COLO668 (cell line): Measurements from ENCODE around the gene FBXO46.
"Not testable (repeated sequence)": the region's sequence is repeated elsewhere in the genome, so short reads cannot be mapped to it uniquely, and the experiment has no call there.

ENCODE experiments used
- DNase-seq: peaks from one replicate; lab custom pipeline; 2025; ENCODE audit not compliant: unreplicated experiment; lab: John Stamatoyannopoulos, UW

The FBXO46 gene

DNA sequence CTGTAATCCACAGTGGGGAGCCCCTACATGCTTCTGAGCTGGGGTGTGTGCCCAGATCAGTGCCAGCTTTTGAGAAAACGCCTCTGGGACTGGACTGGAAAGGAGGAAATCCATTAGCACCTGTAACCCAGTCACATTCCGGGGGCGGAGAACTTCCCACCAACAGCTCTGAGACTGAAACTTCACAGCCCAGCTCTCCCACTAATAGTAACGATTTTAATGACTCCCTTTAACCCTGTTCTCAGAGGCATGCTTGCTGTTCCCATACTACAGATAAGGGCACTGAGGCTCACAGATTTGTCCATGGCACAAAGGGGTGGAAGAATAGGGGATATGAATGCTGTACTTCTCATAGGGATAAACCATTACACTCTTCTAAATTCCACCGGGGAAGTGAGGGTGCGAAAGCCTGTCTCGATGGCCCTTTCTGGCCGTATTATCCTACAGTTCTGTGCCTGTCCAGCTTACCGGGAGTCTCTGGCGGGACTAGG lies 851 bp downstream of the FBXO46 start:
- no peak for DNase-seq

DNA sequence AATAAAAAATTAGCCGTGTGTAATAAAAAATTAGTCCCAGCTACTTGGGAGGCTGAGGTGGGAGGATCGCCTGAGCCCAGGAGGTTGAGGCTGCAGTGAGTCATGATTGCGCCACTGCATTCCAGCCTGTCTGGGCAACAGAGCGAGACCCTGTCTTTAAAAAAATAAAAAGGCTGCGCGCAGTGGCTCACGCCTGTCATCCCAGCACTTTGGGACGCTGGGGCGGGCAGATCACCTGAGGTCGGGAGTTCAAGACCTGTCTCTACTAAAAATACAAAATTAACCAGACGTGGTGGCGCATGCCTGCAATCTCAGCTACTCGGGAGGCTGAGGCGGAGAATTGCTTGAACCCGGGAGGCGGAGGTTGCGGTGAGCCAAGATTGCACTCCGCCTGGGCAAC lies 2.0 kb downstream of the FBXO46 start:
- DNase-seq: not testable (repeated sequence)

DNA sequence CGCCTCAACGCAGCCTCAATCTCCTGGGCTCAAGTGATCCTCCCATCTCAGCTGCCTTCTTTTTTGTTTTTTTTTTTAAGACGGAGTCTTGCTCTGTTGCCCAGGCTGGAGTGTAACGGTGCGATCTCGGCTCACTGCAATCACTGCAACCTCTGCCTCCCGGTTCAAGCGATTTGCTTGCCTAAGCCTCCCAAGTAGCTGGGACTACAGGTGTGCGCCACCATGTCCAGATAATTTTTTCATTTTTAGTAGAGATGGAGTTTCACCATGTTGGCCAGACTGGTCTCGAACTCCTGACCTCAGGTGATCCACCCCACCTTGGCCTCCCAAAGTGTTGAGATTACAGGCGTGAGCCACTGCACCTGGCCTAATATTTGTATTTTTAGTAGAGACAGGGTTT lies 10.6 kb downstream of the FBXO46 start:
- not testable (repeated sequence) for DNase-seq

DNA sequence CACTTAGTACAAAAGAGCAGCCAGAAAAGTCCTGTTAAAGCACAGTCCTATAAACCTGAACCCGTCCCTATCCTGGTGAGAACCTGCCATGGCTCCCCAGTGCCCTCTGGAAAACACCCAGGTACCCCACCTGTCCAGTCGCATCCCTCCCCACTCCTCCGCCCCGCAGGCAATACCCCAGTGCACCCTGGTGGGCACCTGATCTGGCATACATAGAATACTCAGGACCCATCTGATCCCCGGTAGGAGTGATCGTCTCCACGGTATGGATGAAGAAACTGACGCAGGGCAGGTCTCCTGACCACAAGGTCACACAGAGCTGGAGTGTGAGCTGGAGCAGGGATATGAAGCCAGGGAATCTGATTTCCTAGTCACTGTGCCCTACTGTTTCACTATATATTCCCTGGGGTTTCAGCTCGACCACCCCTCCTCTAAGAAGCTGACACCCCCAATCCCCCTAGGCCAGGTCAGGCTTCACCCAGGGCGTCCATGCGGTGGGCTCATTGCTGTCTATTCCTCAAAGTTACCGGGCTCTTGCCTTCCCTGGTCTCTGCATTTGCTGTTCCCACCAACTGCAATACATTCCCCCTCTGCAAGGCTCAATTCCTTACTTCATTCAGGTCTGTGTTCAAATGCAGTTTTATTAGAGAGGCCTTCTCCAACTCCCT lies 12.6 kb downstream of the FBXO46 start:
- no peak for DNase-seq

DNA sequence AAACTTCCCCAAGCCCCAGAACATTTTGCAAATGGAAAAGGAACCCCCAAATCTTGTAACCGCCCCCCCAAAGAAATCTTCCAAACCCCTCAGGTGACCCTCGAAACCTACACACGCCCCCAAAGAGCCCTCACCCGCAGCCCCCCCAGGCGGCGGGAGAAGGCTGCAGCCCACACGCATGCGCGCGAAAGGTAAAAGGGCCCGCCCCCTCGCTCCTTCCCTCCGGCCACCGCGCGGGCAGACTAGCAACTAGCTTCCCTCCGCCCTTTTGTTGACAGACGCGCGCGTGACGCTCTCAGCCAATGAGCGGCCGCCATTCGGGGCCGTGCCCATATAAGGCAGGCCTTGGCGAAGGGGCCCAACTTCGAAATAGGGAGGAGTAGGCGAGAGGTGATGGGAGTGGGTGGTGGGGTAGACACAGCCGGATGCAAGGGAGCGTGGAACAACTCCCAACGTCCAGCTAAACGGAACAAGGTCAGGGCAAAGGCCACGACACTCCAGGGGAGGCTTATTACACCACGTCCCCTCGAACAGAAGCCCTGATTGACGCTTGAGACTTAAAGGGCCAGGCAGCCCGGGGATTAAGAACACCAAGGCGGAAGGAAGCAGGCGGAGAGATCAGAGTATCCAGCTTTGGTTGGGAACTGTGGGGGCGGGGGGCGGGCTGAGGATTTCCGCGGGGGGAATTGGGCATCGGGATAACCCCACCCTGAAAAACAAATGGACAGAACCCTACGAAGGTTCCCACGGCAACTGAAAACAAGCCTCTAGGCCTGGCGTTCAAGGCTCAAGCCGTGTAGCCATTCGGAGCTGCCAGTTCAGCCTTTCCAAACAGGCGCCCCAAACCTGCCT lies 13.3 kb downstream of the FBXO46 start:
- peak; percentile 98 for DNase-seq

DNA sequence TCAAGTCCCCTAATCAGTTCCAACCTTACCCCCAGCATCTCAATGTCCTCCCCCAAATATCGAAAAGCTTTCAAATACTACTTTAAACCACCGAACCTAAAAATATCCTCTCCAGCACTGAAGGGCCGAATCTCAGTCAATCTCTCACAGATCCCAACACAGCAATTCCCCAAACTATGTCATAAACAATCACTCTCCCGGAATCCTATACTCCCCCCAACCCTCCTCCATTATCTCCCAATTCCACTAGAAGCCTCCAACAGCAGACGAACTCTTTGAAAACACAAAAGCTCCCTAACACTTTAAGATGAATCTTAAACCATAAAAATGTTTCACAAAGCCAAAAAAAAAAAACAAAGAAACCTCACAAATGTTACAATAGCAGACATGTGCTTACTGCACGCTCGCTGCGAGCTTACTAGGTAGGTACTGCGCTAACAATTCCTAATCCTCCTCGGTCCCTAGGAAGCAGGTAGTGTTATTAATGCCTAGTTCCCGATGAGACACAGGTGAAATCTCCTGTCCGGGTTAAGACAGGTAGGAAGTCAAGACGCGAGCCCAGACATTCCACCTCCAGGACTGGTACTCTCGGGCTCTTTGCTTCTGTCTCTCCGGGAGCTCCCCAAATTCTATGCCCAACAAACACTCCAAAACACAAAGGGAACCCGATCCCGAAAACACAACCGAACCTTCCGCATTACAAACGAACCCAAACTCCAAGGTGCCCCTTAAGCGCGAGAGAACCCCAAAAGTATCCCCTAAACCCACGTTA lies 14.2 kb downstream of the FBXO46 start:
- DNase-seq: peak; percentile 9

DNA sequence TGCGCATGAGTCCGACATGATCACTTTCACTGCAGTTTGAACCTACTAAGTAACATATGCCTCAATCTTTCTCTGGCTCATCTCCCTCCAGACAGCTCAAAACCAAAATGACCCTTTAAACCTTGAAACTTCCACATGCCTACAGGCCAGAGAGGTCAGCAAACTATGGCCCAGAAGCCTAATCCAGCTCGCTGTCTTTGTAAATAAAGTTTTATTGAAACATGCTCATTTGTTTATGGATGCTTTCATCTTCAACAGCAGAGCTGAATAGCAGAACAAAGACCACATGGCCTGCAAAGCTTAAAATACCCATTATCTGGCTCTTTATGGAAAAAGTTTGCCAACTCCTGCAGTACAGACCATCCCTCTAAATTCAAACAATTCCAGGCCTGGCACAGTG lies 15.6 kb downstream of the FBXO46 start:
- DNase-seq: no peak

DNA sequence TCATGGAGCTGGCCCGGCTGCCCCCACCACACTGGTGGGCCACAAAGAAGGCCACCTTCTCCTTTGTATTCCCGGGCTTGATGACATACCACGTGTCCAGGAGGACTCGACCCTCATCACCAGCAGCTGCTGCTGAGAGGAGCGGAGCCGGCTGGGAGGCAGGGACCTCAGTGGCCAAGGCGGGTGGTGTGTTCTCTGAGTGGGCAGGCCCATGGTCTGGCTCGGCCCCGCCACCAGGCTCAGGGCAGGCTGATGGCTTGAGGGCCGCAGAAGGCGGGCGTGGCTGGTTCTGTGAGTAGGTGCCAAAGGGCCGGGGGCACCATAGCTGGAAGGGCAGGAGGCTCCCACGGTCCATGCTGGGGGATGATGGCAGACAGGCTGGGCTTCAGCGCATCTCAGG lies 17.6 kb downstream of the FBXO46 start:
- no peak for DNase-seq

DNA sequence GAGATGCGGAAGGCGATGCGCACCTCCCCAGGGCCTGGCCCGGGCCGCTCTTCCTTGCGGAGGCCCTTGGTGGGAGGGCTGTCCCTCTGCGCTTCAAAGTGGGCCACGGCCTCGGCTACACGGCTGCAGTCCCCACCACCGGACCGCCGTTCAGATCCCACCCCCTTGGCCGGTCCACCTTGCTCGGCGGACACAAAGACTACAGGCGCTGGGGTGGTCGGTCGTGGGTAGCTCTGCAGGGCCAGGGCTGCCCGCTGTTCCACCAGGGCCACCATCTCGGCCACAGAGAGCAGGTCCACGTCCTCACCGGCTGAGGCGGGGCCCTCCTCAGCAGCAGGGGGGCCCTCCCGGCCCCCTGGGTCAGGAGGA lies 18.0 kb downstream of the FBXO46 start:
- DNase-seq: no peak

DNA sequence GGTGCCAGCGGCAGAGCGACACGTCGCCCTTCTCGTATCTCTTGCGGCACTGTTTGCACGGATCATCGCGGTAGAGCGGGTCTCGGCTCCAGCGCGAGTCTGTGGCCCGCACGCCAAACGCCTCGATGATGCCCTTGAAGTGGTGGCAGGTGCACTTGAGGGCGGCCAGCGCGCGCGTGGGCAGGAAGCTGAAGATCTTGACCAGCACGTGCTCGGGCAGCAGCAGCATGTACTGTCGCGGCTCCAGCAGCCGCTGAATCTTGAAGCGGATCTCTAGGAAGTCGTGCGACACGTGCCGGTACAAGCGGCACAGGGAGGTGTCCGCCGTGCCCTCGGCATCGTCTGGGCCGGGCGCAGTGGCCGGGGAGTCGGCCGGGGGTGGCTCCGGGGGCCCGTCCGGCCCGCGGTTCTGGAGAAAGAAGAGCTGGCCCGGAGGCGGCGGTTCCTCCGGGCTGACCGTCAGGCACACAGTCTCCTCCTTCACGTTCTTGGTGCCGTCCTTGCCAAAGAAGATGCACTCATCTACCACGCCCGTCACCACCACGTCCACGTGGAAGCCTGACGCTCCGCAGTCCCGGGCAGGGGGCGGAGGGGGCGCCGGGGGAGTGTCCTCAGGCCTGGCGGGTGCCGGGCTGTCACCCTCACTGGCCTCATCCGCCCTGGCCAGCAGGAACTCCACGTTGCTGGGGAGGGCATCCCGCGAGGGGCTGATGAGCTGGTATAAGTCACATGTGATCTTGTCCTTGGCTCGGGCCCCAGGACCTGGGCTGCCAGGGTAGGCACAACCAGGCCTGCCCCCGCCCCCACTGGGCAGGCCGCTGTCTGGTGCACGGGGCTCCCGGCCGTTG lies 18.6 kb downstream of the FBXO46 start:
- no peak for DNase-seq

DNA sequence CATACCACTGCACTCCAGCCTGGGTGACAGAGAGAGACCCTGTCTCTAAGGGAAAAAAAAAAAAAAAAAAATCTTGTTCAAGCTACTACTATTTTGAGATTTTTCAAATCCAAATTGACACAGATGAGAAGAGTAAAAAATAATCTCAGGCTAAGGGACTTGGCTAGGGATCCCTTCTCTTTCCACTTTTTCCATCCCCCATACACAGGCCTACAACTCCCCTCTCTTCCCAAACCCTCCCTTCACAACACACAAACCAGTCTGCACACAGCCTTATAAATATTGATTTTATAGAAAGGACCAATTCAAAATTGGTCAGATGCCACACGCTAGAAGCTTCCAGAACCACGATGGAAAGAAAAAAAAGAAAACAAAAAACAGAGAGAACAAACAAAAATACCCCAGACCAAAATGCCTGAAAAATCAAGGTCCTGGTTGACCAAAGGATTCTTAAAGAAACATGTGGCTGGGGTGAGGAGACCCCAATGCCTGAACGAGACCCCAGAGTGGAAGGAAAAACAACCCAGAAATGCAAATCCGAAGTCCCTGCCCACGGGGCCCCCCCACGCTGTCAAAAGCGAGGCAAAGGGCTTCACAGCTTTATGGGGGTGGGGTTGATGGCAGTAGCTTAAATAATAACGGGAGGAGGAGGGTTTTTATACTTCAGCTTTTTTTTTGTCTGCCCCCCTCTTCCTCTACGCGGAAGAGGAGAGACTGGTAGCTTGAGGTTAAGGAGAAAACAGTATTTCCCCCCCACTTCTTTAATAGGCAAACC lies 20.2 kb downstream of the FBXO46 start:
- DNase-seq: no peak

DNA sequence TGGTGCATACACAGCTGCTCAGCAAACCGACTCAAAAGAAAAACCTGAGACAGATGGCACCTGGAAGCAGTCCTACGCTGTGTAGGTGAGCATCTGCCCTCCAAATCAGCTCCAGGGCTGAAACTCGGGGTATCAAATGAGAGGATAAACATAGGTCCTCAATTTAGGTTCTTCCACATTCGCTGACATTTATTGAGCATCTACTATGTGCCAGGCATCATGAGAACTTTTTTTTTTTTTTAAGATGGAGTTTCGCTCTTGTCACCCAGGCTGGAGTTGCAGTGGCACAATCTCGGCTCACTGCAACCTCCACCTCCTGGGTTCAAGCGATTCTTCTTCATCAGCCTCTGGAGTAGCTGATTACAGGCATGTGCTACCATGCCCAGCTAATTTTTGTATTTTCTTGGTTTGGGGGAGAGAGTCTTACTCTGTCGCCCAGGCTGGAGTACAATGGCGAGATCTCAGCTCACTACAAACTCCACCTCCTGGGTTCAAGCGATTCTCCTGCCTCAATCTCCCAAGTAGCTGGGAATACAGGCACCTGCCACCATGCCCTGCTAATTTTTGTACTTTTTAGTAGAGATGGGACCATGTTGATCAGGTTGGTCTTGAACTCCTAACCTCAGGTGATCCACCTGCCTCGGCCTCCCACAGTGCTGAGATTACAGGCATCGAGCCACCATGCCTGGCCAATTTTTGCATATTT lies 24.8 kb downstream of the FBXO46 start:
- DNase-seq: no peak

DNA sequence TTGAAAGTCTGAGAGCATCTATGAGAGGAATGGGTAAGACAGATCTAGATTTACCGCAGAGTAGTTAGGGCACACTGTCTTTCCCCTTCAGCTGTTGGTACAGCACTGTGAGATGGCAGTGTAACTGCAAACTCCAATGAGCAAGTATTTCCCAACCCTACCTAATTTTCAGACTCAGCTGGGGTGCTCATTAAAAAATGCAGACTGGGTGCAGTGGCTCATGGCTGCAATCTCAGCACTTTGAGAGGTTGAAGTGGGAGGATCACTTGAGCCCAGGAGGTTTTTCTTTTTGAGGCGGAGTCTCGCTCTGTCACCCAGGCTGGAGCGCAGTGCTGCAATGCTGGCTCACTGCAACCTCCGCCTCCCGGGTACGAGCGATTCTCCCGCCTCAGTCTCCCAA lies 25.6 kb downstream of the FBXO46 start:
- no peak for DNase-seq

DNA sequence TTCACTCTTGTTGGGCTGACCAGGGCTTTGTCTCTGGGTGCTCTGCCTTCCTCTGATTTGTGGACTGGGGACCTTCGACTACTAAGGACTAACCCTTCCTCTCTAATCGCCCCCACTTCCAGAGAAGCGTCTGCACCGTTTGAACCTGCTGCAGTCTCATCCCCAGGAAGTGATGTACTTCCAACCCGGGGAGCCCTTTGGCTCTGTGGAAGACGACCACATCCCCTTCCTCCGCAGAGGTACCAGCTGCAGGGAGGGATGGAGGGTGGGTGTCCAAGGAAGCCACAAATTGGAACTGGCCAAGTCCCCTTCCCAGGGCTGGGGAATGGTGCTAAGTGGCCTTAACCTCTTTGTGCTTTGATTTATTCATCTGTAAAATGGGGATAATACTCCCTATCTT lies 29.0 kb downstream of the FBXO46 start:
- DNase-seq: no peak

DNA sequence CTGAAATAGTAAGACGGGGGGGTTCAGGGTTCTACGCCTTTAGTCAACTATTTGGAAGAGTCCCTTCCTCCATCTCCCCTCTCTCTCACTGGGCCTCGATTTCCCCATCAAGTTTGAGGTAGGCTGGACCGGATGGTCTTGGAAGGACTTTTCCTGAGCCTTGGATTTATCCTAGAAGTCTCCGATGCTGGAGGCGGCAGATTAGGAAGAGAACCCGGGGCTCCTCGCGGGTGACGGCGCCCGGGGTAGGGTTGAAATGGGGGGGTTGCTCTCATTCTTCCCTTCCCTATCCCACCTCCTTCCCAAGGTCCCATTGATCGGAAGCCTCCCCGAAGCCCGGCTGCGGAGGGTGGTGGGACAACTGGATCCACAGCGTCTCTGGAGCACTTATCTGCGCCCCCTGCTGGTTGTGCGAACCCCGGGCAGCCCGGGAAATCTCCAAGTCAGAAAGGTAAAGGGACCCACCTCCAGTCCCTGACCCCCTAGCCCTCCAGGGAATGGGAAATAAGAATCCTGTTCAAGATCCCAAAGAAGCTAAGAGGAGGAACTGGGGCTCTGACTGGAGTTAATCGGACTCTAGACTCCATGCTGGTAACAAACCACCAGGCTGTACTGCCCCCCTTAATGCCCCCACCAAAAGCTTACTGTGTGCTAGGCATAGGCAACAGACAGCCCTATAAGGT lies 37.4 kb downstream of the FBXO46 start:
- peak; percentile 82 for DNase-seq

DNA sequence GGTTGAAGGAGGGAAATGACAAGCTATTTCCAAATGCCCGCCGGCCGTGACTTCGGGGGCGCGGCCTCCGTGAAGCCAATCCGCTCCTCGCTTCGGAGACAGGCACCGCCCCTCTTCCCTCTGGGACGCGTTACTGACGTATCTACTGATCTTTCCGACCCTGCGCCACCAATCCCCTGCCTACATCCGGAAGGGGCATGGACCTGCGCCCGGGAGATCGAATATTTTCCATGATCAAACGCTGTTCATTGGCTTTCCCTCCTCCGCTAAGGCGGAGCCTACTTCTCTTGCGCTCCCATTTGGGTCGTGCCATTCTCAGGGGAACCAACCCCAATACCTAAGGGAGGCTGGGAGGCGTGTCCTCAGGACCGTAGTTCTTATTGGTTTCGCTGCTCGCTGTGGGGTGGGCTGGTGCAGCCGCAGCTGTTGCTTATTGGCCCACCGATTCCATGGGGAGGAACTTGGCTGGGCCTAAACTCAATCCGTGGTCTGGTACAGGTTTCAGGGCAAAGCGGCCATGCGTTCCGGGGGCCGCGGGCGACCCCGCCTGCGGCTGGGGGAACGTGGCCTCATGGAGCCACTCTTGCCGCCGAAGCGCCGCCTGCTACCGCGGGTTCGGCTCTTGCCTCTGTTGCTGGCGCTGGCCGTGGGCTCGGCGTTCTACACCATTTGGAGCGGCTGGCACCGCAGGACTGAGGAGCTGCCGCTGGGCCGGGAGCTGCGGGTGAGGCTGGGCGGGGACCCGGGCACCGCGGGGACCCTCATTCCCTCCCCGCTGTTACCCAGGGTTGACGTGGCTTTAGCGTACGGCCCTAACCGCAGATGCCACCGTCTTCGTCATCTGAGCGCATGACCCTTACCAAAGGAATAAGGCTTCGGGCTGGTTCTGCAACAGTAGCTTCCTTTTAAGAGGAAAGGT lies 38.2 kb downstream of the FBXO46 start, which contains the start of gene QPCTL:
Gene QPCTL, plus strand, starts transcription at position 480 of the 919 bp plus-strand sequence. Its CDS starts 38 bp downstream, at position 518.
- peak; percentile 100 for DNase-seq

DNA sequence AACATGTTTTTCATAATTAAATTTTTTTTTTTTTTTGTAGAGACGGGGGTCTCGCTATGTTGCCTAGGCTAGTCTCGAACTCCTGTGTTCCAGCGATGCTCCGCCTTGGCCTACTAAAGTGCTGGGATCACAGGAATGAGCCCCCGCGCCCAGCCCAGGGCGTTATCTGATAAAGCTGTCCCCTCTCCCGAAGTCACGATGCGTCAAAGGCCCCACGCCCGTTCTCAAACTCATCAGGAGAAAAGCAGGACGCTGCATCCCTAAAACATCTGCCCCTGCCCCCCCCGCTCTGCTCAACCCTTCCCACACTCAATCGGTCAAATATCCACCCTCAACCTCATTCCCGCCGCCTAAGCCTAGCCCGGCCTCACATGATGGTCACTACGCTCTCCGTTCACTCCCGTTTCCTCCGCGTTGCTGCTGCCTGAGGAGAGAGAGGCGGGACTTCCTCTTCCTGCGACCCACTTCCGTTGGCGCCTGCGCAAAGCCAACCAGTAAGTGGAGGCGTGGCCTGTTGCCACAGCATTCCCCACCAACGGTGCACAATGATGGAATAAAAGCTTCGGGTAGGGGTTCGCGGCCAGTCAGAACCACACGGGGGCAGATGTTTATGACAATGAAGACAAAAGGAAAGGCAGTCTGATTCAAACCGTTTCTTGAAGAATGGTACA lies 39.0 kb downstream of the FBXO46 start, which contains the start of gene SNRPD2:
Gene SNRPD2, minus strand, starts transcription at position 438 of the 671 bp plus-strand sequence. Its CDS starts 65 bp downstream, at position 373.
- DNase-seq: peak; percentile 94
